ENCODE measurements around the gene ELP2. TPM values are rescaled to one million over a fixed set of nuclear protein-coding genes. Genes with fewer than 3 reads are reported as not detected.

ELP2 gene
- total and polyA plus RNA-seq, 9 of the 15 experiments (the other 6 are each of a cell fraction or from before 2014, with no cell fraction given), result 76.8 to 192 (median 140) TPM

DNA sequence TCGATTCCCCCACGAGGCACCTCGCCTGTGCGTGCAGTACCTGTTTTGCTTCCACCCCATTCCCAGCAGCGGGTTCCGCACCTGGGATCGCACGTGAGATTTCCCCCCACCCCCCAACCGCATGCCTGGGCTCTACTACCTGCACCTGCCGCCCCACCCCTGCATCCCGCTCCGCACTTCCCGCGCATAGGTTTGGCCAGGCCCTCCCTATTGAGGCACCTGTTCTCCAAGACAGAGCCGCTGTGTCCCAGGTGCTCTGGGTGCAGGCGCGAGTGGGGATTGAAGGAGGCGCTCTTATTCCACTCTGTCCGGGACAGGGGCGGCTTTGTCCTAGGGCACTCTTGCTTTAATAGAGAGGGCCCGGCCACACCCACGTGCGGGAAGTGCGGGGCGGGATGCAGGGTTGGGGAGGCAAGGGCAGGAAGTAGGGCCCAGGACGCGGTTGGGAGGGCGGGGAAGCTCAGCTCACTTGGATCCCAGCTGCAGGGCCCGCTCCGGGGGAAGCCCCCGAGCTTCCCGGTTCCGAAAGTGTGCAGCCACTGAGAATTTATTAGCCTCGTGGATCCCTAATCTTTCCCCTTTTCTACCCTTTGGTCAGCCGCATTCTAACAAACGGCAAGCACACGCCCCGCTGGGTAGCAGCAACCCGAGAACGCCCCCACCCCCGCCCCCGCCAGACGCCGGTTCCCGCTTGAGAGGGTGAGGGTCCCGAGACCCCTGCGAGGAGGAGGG lies 56.9 kb downstream of the ELP2 start (continued):
- TF ChIP-seq HNRNPL (IDR thresholded peaks at IDR 0.05; ENCODE audit: low read depth, low read length), result no peak

DNA sequence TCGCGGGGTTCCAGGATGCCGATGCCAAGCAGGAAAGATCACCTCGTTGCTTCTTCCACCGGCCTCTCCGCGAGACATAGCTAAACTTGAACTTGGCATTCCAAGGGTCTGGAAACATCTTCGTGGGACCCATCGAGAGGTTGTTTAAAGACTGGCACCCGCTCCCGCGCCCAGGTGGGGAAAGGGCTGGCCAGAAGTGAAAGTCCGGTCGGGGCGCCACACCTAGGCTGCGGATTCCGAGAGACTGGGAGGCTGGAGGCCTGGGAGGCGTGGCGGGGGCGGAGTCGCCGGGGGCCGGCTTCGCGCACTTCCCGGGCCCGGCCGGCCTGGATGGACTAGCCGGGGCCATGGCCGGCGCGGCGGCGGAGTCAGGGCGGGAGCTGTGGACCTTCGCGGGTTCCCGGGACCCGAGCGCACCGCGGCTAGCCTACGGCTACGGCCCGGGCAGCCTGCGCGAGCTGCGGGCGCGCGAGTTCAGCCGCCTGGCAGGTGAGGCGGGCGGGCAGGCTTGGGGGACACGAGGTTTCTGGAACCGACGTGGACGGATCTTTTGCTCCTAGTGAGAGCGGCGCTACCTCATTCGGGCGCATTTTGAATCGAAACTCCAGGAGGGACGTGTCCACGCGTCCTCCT lies 57.6 kb downstream of the ELP2 start, which contains the start of gene MOCOS:
Gene MOCOS (plus strand): TSS at position 305 of the 633 bp plus-strand sequence. CDS start 43 bp downstream, at position 348.
- no TSS peak for BruUV-seq (replicated peaks)
- under 1% methylated on average over 45 of the region's 66 CpGs for WGBS (ENCODE audit: insufficient coverage, low coverage, missing lambda C conversion rate)
- no peak for FAIRE-seq
- Histone ChIP-seq H3K4me1 (replicated peaks in 1 of 2; ENCODE audit: control insufficient read depth in 2 of 2, insufficient read depth in 2 of 2, low read length in 2 of 2) (peaks cover 12 to 31% of the 10 kb centered on the region in 2 experiments; a peak in 4 of 5 replicates), H2AFZ (ENCODE audit: low read depth, low read length) (peak within 1 kb of the TSS; percentile 89), H3K4me2 (ENCODE audit: insufficient read depth, low read length) (peak within 1 kb of the TSS; percentile 89), H4K20me1 (replicated peaks; ENCODE audit: control insufficient read depth, insufficient read depth, low read length) (no peaks in the 10 kb centered on the region), H3K27me3 (ENCODE audit: control insufficient read depth in 2 of 2, insufficient read depth in 2 of 2, low read length in 2 of 2) (no peaks in the 10 kb centered on the region), H3K9ac (ENCODE audit: insufficient read depth in 1 of 2, low read depth in 2 of 2, low read length in 2 of 2) (peak within 1 kb of the TSS; percentile 81 to 93), H3K9me1 (ENCODE audit: control insufficient read depth, insufficient read depth, low read length) (no peaks in the 10 kb centered on the region), H3K4me3 (peak within 1 kb of the TSS; percentile 68), H3K36me3 (ENCODE audit: control insufficient read depth, insufficient read depth, low read length) (peaks cover 14% of the 10 kb centered on the region; the same call in 2 of the 3 replicates), H3K27ac (ENCODE audit: extremely low read depth, low read depth, low read length) (peak within 1 kb of the TSS; percentile 61), H3K79me2 (ENCODE audit: control insufficient read depth, insufficient read depth, low read length) (peaks cover 22% of the 10 kb centered on the region), H3K9me3 (replicated peaks; ENCODE audit: control insufficient read depth, insufficient read depth, low read depth, low read length) (no peaks in the 10 kb centered on the region)
- peak; percentile 95 for ATAC-seq
- intact Hi-C loops (cut with micrococcal nuclease), result loop anchor here (2.0 kb wide), 1 partner anchor 97 kb away; no protein-coding TSS in a partner anchor
- in situ Hi-C loops (cut with MboI), result no loop called here
- ChIA-PET CTCF (ENCODE audit: low intra/inter-chr PET ratio) (no interaction called here), POLR2A (interaction anchor here (1.0 to 3.3 kb wide), 4 partner anchors 11 to 66 kb away, joined by 4 to 35 read pairs (median 6); no protein-coding TSS in a partner anchor)
- peak; percentile 91 to 97 (median 95) for DNase-seq (ENCODE audit: extremely low read depth in 1 of 4, low spot score in 3 of 4)
- TF ChIP-seq E2F1 (CRISPR knock-in tag; IDR thresholded peaks at IDR 0.05) (peak; percentile 51; the same call in 1 of the 2 replicates), CREM (IDR thresholded peaks at IDR 0.05; ENCODE audit: low read depth) (0 out of 2 replicates have a peak, but pooled peaks have one; percentile 28), KDM4B (IDR thresholded peaks at IDR 0.05; ENCODE audit: borderline replicate concordance in 2 of 2, low read depth in 1 of 2) (no peak), MNT (conservative IDR thresholded peaks at IDR 0.05) (peak in 1 of 2 experiments; percentile 55; a peak in 2 of 4 replicates), NR3C1 (CRISPR knock-in tag; IDR thresholded peaks at IDR 0.05) (0 out of 2 replicates have a peak, but pooled peaks have one; percentile 51), BRD4 (IDR thresholded peaks at IDR 0.05) (peak; percentile 81; the same call in 1 of the 2 replicates), ZNF551 (CRISPR knock-in tag; IDR thresholded peaks at IDR 0.05) (no peak), HDGF (IDR thresholded peaks at IDR 0.05) (no peak), TFAP4 (CRISPR knock-in tag; IDR thresholded peaks at IDR 0.05; ENCODE audit: borderline replicate concordance) (peak; percentile 65), NCOA4 (IDR thresholded peaks at IDR 0.05; ENCODE audit: partially characterized antibody) (no peak), ZNF511 (CRISPR knock-in tag; IDR thresholded peaks at IDR 0.05) (peak; percentile 80; the same call in 1 of the 2 replicates), SMARCA4 (IDR thresholded peaks at IDR 0.05) (peak; percentile 41; the same call in 1 of the 2 replicates), MAZ (CRISPR knock-in tag; conservative IDR thresholded peaks at IDR 0.05 in 1 of 2, IDR thresholded peaks at IDR 0.05 in 1 of 2) (0 out of 4 replicates have a peak, but pooled peaks of 1 of the 2 experiments have one; percentile 47)

All from K562 (cell line).